ENCODE results near the gene TMED10.

- no peak for TF ChIP-seq CTCF (IDR thresholded peaks at IDR 0.05)
- TF ChIP-seq POLR2A (IDR thresholded peaks at IDR 0.05), result no peak
These were observed 52.4 kb downstream of the TMED10 start for GRCh38 chr14:75123991-75124390.
